PC-9 (cell line): ENCODE measurements around the gene DECR2.

Experiments
- EZH2 ChIP-seq: fragments of 200-600 bp; sonication (generic); IDR thresholded peaks from 2 replicates; pipeline ENCODE4 v1.8.0; 2017; ENCODE audit warnings: antibody characterized with exemption, low read depth
- TF ChIP-seq, protein P1 (sequence below): fragments of 200-600 bp; sonication (generic); conservative IDR thresholded peaks from 2 replicates; pipeline ENCODE4 v1.6.1; 2017; ENCODE audit warnings: mixed run types, antibody characterized with exemption, mild to moderate bottlenecking, moderate library complexity

GRCh38 chr16:392450-393030 lies 9.1 kb upstream of the DECR2 start:
- TF ChIP-seq, protein P1, sequence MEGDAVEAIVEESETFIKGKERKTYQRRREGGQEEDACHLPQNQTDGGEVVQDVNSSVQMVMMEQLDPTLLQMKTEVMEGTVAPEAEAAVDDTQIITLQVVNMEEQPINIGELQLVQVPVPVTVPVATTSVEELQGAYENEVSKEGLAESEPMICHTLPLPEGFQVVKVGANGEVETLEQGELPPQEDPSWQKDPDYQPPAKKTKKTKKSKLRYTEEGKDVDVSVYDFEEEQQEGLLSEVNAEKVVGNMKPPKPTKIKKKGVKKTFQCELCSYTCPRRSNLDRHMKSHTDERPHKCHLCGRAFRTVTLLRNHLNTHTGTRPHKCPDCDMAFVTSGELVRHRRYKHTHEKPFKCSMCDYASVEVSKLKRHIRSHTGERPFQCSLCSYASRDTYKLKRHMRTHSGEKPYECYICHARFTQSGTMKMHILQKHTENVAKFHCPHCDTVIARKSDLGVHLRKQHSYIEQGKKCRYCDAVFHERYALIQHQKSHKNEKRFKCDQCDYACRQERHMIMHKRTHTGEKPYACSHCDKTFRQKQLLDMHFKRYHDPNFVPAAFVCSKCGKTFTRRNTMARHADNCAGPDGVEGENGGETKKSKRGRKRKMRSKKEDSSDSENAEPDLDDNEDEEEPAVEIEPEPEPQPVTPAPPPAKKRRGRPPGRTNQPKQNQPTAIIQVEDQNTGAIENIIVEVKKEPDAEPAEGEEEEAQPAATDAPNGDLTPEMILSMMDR = no peak
- no peak for TF ChIP-seq EZH2
